B cell (primary cell): Measurements from ENCODE around the gene PDZD2. TPM values are rescaled to one million over a fixed set of nuclear protein-coding genes. Genes with fewer than 3 reads are reported as not detected.

Experiments used
- ATAC-seq: fragments of 200-7000 bp; cut with Tn5 transposase; one replicate; pipeline ENCODE4 v1.10.0; 2021; ENCODE audit warnings: low read depth, mild to moderate bottlenecking, moderate number of reproducible peaks, moderate library complexity
- CTCF ChIA-PET: fragments of 350-600 bp; sonication (Branson Sonifier 250); formaldehyde crosslinking; loops from one replicate; lab custom pipeline; 2021; ENCODE audit warnings: antibody characterized with exemption, inconsistent platforms; lab: Charles Lee
- POLR2A ChIA-PET: fragments of 350-600 bp; sonication (Branson Sonifier 250); formaldehyde crosslinking; loops from one replicate; lab custom pipeline; 2021; ENCODE audit warnings: antibody characterized with exemption; lab: Charles Lee
- DNase-seq: peaks from one replicate; pipeline ENCODE4 v3.0.0; 2013
- H2AFZ ChIP-seq: 2 replicates; pipeline ENCODE4 v1.6.1; 2012; ENCODE audit warnings: mild to moderate bottlenecking, low read depth, low read length; ENCODE audit not compliant: insufficient read depth, poor library complexity, severe bottlenecking
- H3K27ac ChIP-seq, 2 donors: 1 replicate in 1 of 2; 2 replicates in 1 of 2; pipeline ENCODE4 v1.5.1; 2012 to 2013; ENCODE audit warnings: low read length in 2 of 2, mild to moderate bottlenecking in 2 of 2, moderate library complexity in 1 of 2
- H3K27me3 ChIP-seq, 4 experiments: fragments of 200-600 bp in 1 of 4; sonication (generic) in 1 of 4; replicated peaks in 1 of 4; 1 replicate in 2 of 4; 2 replicates in 2 of 4; pipeline versions ENCODE4 v1.6.1 to v1.7.0; 2013 to 2016; ENCODE audit warnings: low read length in 3 of 4, mild to moderate bottlenecking in 2 of 4, mixed read lengths in 1 of 4, moderate library complexity in 1 of 4; ENCODE audit not compliant: insufficient read depth in 4 of 4, control insufficient read depth in 3 of 4; ENCODE audit errors: control extremely low read depth in 1 of 4
- H3K36me3 ChIP-seq, 2 experiments: replicated peaks in 1 of 2; 1 replicate in 1 of 2; 2 replicates in 1 of 2; pipeline versions ENCODE4 v1.6.1 to v1.7.1; 2013; ENCODE audit warnings: low read length in 1 of 2; ENCODE audit not compliant: insufficient read depth in 2 of 2, control insufficient read depth in 1 of 2; ENCODE audit errors: control extremely low read depth in 1 of 2, extremely low read depth in 1 of 2
- H3K4me1 ChIP-seq, 2 donors: fragments of 200-600 bp in 1 of 2; sonication (generic) in 1 of 2; 1 replicate in 1 of 2; 2 replicates in 1 of 2; pipeline versions ENCODE4 v1.5.1 to v1.6.1; 2013 to 2017; ENCODE audit warnings: low read length in 2 of 2; ENCODE audit not compliant: control insufficient read depth in 2 of 2, insufficient read depth in 2 of 2
- H3K4me2 ChIP-seq: replicated peaks from 2 replicates; pipeline ENCODE3; 2012; ENCODE audit warnings: mild to moderate bottlenecking, low read depth, low read length; ENCODE audit not compliant: poor library complexity, severe bottlenecking
- H3K4me3 ChIP-seq, 5 experiments: fragments of 200-600 bp in 1 of 5; sonication (generic) in 1 of 5; 1 replicate in 3 of 5; 2 replicates in 2 of 5; pipeline versions ENCODE4 v1.5.1 to v1.7.0; 2011 to 2016; ENCODE audit warnings: low read length in 4 of 5, mild to moderate bottlenecking in 4 of 5, low read depth in 2 of 5, control low read depth in 1 of 5, moderate library complexity in 1 of 5; ENCODE audit not compliant: insufficient read depth in 1 of 5; ENCODE audit errors: control extremely low read depth in 1 of 5, extremely low read depth in 1 of 5
- H3K79me2 ChIP-seq: fragments of 200-600 bp; sonication (generic); one replicate; pipeline ENCODE4 v1.6.0; 2016; ENCODE audit warnings: low read length; ENCODE audit not compliant: control insufficient read depth, insufficient read depth
- H3K9ac ChIP-seq: fragments of 200-600 bp; sonication (generic); 2 replicates; pipeline ENCODE4 v1.6.1; 2017; ENCODE audit warnings: mild to moderate bottlenecking, low read length, moderate library complexity
- H3K9me3 ChIP-seq, 3 donors: one replicate each; pipeline versions ENCODE4 v1.6.1 to v1.7.1; 2013; ENCODE audit warnings: low read length in 2 of 3; ENCODE audit not compliant: control insufficient read depth in 2 of 3, insufficient read depth in 1 of 3; ENCODE audit errors: control extremely low read depth in 1 of 3
- H4K20me1 ChIP-seq: 2 replicates; pipeline ENCODE4 v1.6.0; 2012; ENCODE audit warnings: mild to moderate bottlenecking, low read length; ENCODE audit not compliant: insufficient read depth, control insufficient read depth, poor library complexity, severe bottlenecking
- H3K27ac Mint-ChIP-seq: one replicate; pipeline ENCODE4 v1.8.0; 2021; ENCODE audit warnings: mixed read lengths
- H3K27me3 Mint-ChIP-seq: one replicate; pipeline ENCODE4 v1.8.0; 2021; ENCODE audit warnings: mixed read lengths
- H3K4me1 Mint-ChIP-seq: one replicate; pipeline ENCODE4 v1.8.0; 2021; ENCODE audit warnings: mixed read lengths
- H3K4me3 Mint-ChIP-seq: one replicate; pipeline ENCODE4 v1.8.0; 2021; ENCODE audit warnings: mixed read lengths
- H3K9me3 Mint-ChIP-seq: one replicate; pipeline ENCODE4 v1.8.0; 2022; ENCODE audit warnings: mixed read lengths; ENCODE audit not compliant: insufficient read depth
- CTCF ChIP-seq: fragments of 200-600 bp; IDR thresholded peaks from one replicate; pipeline ENCODE4 v1.8.0; 2022; ENCODE audit warnings: antibody characterized with exemption, mild to moderate bottlenecking
- EZH2 ChIP-seq: IDR thresholded peaks from 2 replicates; pipeline ENCODE4 v1.6.1; 2012; ENCODE audit warnings: borderline replicate concordance, low read depth, mild to moderate bottlenecking, moderate library complexity, low read length; ENCODE audit not compliant: insufficient read depth, poor library complexity, severe bottlenecking
- WGBS: methylation state at CpG from one replicate; pipeline ENCODE4 v1.1.5; 2013; ENCODE audit warnings: missing lambda C conversion rate; ENCODE audit not compliant: insufficient coverage; 5-methylcytosine and 5-hydroxymethylcytosine counted together
- intact Hi-C: fragments of 100-400 bp; cut with micrococcal nuclease; formaldehyde crosslinking; loops from one replicate; pipeline ENCODE4 v1.10.0; 2022
- polyA plus RNA-seq: library from polyadenylated mRNA; depleted of rRNA; stranded (reverse); fragments of >200 nt; gene quantifications from 2 replicates; pipeline ENCODE4 v1.2.3, GENCODE V29; 2012
- total RNA-seq, 2 donors: library from RNA; stranded (reverse); fragments of 120-200 nt in 1 of 2; gene quantifications; 1 replicate in 1 of 2; 2 replicates in 1 of 2; pipeline versions ENCODE4 v1.2.3 to v1.2.4, GENCODE V29; 2013 to 2022

PDZD2 gene
- total and polyA plus RNA-seq, 2 donors (not counting 1 experiment from before 2014, with no cell fraction given), result not detected

GRCh38 chr5:31827867-31828266 lies 188.9 kb downstream of the PDZD2 start:
- no peak for DNase-seq
- peaks cover 0 to 8% (median 0%) of the 10 kb centered on the region in 4 experiments for H3K27me3 ChIP-seq
- H3K9ac ChIP-seq, result no peak overlapping the region
- no peak overlapping the region for H3K4me3 ChIP-seq
- no CpG with 5 or more reads among the region's 1 CpG for WGBS
- H3K4me2 ChIP-seq, result no peak overlapping the region
- no peaks in the 10 kb centered on the region for H4K20me1 ChIP-seq
- TF ChIP-seq CTCF (no peak), EZH2 (no peak)
- no peak overlapping the region for H3K4me3 Mint-ChIP-seq
- intact Hi-C loops, result no loop called here
- no peaks in the 10 kb centered on the region for H3K4me1 ChIP-seq
- no peak overlapping the region for H2AFZ ChIP-seq
- H3K27me3 Mint-ChIP-seq, result peaks cover 20% of the 10 kb centered on the region
- ChIA-PET POLR2A (no interaction called here), CTCF (no interaction called here)
- no peak for ATAC-seq
- no peaks in the 10 kb centered on the region for H3K4me1 Mint-ChIP-seq
- H3K27ac Mint-ChIP-seq, result no peak overlapping the region
- no peaks in the 10 kb centered on the region for H3K79me2 ChIP-seq
- no peak overlapping the region for H3K27ac ChIP-seq
- peaks cover 0 to 12% (median 8%) of the 10 kb centered on the region in 3 donors for H3K9me3 ChIP-seq
- no peaks in the 10 kb centered on the region for H3K36me3 ChIP-seq
- H3K9me3 Mint-ChIP-seq, result peaks cover 2% of the 10 kb centered on the region

- Histone ChIP-seq H3K79me2 (no peaks in the 10 kb centered on the region), H3K4me1 (no peaks in the 10 kb centered on the region), H3K4me3 (no peak overlapping the region), H3K27ac (no peak overlapping the region), H3K4me2 (no peak overlapping the region), H3K9ac (no peak overlapping the region), H3K9me3 (peaks cover 0 to 12% (median 8%) of the 10 kb centered on the region in 3 donors), H2AFZ (no peak overlapping the region), H4K20me1 (no peaks in the 10 kb centered on the region), H3K36me3 (no peaks in the 10 kb centered on the region), H3K27me3 (no peaks in the 10 kb centered on the region)
- Mint-ChIP-seq H3K27ac (no peak overlapping the region), H3K9me3 (no peaks in the 10 kb centered on the region), H3K4me3 (no peak overlapping the region), H3K27me3 (peaks cover 3% of the 10 kb centered on the region), H3K4me1 (no peaks in the 10 kb centered on the region)
- TF ChIP-seq CTCF (no peak), EZH2 (no peak)
- no CpG with 5 or more reads among the region's 4 CpGs for WGBS
- DNase-seq, result no peak
- POLR2A ChIA-PET, result no interaction called here
- no peak for ATAC-seq
- intact Hi-C loops, result no loop called here
- CTCF ChIA-PET, result no interaction called here
Observed at GRCh38 chr5:31832966-31833365, 194.0 kb downstream of the PDZD2 start.
